ENCODE results near the gene TRMT2A. TPM values are rescaled to one million over a fixed set of nuclear protein-coding genes. Genes with fewer than 3 reads are reported as not detected.

TRMT2A gene
- total and polyA plus RNA-seq, 2 of the 8 experiments (the other 6 are each of a cell fraction or from before 2014, with no cell fraction given): 44.9 to 50.3 TPM

DNA sequence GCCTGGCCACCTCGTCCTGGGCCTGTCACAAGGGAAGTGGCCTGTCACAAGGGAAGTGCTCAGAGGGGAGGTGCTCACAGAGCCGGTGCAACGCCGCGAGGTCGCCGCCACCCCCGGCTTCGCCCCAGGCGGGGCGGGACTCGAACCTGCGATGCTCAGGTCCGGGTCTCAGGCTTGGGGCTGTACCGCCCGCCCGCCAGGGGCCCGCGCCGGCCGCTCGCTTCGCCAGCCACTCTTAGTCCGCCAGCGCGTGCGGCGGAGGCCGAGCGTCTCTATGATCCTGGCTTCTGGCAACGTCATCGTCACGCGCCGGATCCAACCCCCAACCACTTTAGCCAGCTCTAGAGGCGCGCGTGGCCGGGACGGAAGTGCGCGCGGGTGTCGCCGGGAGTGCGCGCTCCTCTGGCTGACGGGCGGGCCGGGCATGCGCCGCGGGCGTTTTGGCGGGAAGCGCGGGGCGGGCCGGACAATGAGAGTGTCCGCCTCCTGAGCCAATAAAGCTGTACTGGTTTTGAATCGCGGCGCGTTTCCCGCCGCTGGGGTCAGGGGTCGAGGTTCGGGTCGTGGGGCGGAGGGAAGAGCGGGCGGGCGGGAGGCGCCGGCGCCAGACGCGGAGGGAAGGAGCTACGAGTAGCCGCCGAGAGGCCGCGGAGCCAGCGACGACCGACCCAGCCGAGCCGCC lies at the start of gene TRMT2A (continued):
- no peak for TF ChIP-seq YY1 (IDR thresholded peaks at IDR 0.05; ENCODE audit: low read depth, low read length)
- TF ChIP-seq SIX5 (IDR thresholded peaks at IDR 0.05; ENCODE audit: low read depth, low read length): peak; percentile 20; the same call in 1 of the 2 replicates
- peak; percentile 98 for TF ChIP-seq CREB1 (IDR thresholded peaks at IDR 0.05)
- no peak for TF ChIP-seq RAD21 (IDR thresholded peaks at IDR 0.05 in 1 of 2, conservative IDR thresholded peaks at IDR 0.05 in 1 of 2; ENCODE audit: low read depth in 2 of 2, low read length in 2 of 2)
- TF ChIP-seq KDM1A (IDR thresholded peaks at IDR 0.05; ENCODE audit: borderline replicate concordance, low read length): no peak
- TF ChIP-seq JUND (IDR thresholded peaks at IDR 0.05; ENCODE audit: low read length): no peak; the same call in 1 of the 2 replicates
- peak; percentile 29; the same call in 1 of the 2 replicates for TF ChIP-seq BRCA1 (IDR thresholded peaks at IDR 0.05; ENCODE audit: low read depth, low read length)
- no peak for TF ChIP-seq GTF2F1 (IDR thresholded peaks at IDR 0.05; ENCODE audit: borderline replicate concordance, low read depth, low read length)
- no peak for TF ChIP-seq KDM4A (IDR thresholded peaks at IDR 0.05; ENCODE audit: low read depth, low read length, severe bottlenecking)
- no peak for TF ChIP-seq CEBPB (IDR thresholded peaks at IDR 0.05; ENCODE audit: low read depth, low read length)
- no peak for TF ChIP-seq CHD1 (IDR thresholded peaks at IDR 0.05; ENCODE audit: low read depth, low read length)
- TF ChIP-seq TEAD4 (IDR thresholded peaks at IDR 0.05; ENCODE audit: low read depth, low read length): peak; percentile 49; the same call in 1 of the 2 replicates
- peak; percentile 82 for TF ChIP-seq TAF1 (IDR thresholded peaks at IDR 0.05; ENCODE audit: low read depth, low read length)
- TF ChIP-seq, protein P1, sequence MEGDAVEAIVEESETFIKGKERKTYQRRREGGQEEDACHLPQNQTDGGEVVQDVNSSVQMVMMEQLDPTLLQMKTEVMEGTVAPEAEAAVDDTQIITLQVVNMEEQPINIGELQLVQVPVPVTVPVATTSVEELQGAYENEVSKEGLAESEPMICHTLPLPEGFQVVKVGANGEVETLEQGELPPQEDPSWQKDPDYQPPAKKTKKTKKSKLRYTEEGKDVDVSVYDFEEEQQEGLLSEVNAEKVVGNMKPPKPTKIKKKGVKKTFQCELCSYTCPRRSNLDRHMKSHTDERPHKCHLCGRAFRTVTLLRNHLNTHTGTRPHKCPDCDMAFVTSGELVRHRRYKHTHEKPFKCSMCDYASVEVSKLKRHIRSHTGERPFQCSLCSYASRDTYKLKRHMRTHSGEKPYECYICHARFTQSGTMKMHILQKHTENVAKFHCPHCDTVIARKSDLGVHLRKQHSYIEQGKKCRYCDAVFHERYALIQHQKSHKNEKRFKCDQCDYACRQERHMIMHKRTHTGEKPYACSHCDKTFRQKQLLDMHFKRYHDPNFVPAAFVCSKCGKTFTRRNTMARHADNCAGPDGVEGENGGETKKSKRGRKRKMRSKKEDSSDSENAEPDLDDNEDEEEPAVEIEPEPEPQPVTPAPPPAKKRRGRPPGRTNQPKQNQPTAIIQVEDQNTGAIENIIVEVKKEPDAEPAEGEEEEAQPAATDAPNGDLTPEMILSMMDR (IDR thresholded peaks at IDR 0.05; ENCODE audit: control extremely low read depth in 1 of 3, insufficient read depth in 1 of 3, low read depth in 1 of 3, low read length in 3 of 3): peak; percentile 19 to 23 (median 23)
- no peak for TF ChIP-seq EGR1 (IDR thresholded peaks at IDR 0.05; ENCODE audit: borderline replicate concordance, low read depth, low read length)
- TF ChIP-seq, protein P2, sequence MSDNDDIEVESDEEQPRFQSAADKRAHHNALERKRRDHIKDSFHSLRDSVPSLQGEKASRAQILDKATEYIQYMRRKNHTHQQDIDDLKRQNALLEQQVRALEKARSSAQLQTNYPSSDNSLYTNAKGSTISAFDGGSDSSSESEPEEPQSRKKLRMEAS (IDR thresholded peaks at IDR 0.05): peak; percentile 97; the same call in 1 of the 2 replicates
- no peak for TF ChIP-seq JUN (IDR thresholded peaks at IDR 0.05; ENCODE audit: low read depth, low read length)
- TF ChIP-seq FOSL1 (IDR thresholded peaks at IDR 0.05; ENCODE audit: insufficient read depth, low read depth, low read length): no peak
- no peak for TF ChIP-seq RNF2 (IDR thresholded peaks at IDR 0.05; ENCODE audit: borderline replicate concordance, low read depth, low read length, missing control alignments, poor library complexity, severe bottlenecking)
- no peak for TF ChIP-seq CBX8 (IDR thresholded peaks at IDR 0.05; ENCODE audit: borderline replicate concordance, low read depth, low read length)
- TF ChIP-seq POU5F1 (IDR thresholded peaks at IDR 0.05; ENCODE audit: low read depth, low read length): no peak
- TF ChIP-seq SIRT6 (IDR thresholded peaks at IDR 0.05; ENCODE audit: low read length): no peak
- peak; percentile 75 for TF ChIP-seq CHD2 (IDR thresholded peaks at IDR 0.05; ENCODE audit: low read length)
